Kidney (tissue), 14 donors: ENCODE measurements around the gene MAML2. TPM values are rescaled to one million over a fixed set of nuclear protein-coding genes. Genes with fewer than 3 reads are reported as not detected.

Experiments used
- DNase-seq, 5 donors: peaks; one replicate each; pipeline ENCODE4 v3.0.0-alpha.2; 2013 to 2020
- FAIRE-seq: peaks from 2 replicates; lab custom pipeline; 2012; peaks lifted over from hg19 to GRCh38; lab: Jason Lieb, UNC
- H3K27ac ChIP-seq, 2 donors: one replicate each; pipeline ENCODE4 v1.7.0; 2013; ENCODE audit warnings: low read depth in 2 of 2, low read length in 2 of 2, inconsistent platforms in 1 of 2
- H3K27me3 ChIP-seq: one replicate; pipeline ENCODE4 v1.7.1; 2013; ENCODE audit warnings: low read length, inconsistent platforms; ENCODE audit not compliant: control insufficient read depth, insufficient read depth
- H3K36me3 ChIP-seq, 3 donors: one replicate each; pipeline versions ENCODE4 v1.7.0 to v1.7.1; 2013; ENCODE audit warnings: low read length in 3 of 3, control low read depth in 1 of 3, inconsistent platforms in 1 of 3; ENCODE audit not compliant: insufficient read depth in 3 of 3, control insufficient read depth in 2 of 3
- H3K4me1 ChIP-seq, 3 donors: one replicate each; pipeline versions ENCODE4 v1.7.0 to v1.7.1; 2013; ENCODE audit warnings: low read length in 3 of 3, inconsistent platforms in 1 of 3, low read depth in 1 of 3; ENCODE audit not compliant: control insufficient read depth in 2 of 3, insufficient read depth in 2 of 3
- H3K4me3 ChIP-seq, 3 donors: one replicate each; pipeline versions ENCODE4 v1.7.0 to v1.8.1; 2013; ENCODE audit warnings: low read length in 3 of 3, control low read depth in 1 of 3, inconsistent platforms in 1 of 3
- H3K9ac ChIP-seq, 3 donors: one replicate each; pipeline versions ENCODE4 v1.7.0 to v1.7.1; 2013; ENCODE audit warnings: low read length in 3 of 3, control low read depth in 1 of 3, inconsistent platforms in 1 of 3
- H3K9me3 ChIP-seq, 3 donors: one replicate each; pipeline versions ENCODE4 v1.7.0 to v1.7.1; 2013; ENCODE audit warnings: low read length in 3 of 3, control low read depth in 1 of 3, inconsistent platforms in 1 of 3; ENCODE audit not compliant: control insufficient read depth in 2 of 3, insufficient read depth in 1 of 3
- intact Hi-C: fragments of 100-400 bp; cut with DNase I; formaldehyde crosslinking; loops from one replicate; pipeline ENCODE4 v1.11.1; 2022
- microRNA-seq: library from miRNA; unstranded; fragments of <30 nt; microRNA quantifications from one replicate; pipeline ENCODE4 v1.2.0, GENCODE V29; 2020
- polyA plus RNA-seq: library from polyadenylated mRNA; stranded (reverse); fragments of 350-450 nt; fragmentation: Illumina TruSeq; extraction: RNeasy Lipid Tissue Mini Kit (QIAGEN cat#74804); gene quantifications from one replicate; pipeline ENCODE4 v1.2.3, GENCODE V29; 2014; ENCODE audit warnings: low read depth, low replicate concordance; ENCODE audit not compliant: insufficient read depth
- total RNA-seq: library from RNA; stranded (reverse); fragmentation: NEBNext Ultra II Directional; extraction: Animal tissue kit (Norgen Biotek cat#: 25700); gene quantifications from one replicate; pipeline ENCODE4 v1.2.1, GENCODE V29; 2021
- TF ChIP-seq, protein P1 (sequence below): IDR thresholded peaks from 3 replicates; pipeline ENCODE4 v1.5.1; 2012; ENCODE audit warnings: mild to moderate bottlenecking, moderate library complexity, borderline replicate concordance; ENCODE audit not compliant: insufficient read depth; ENCODE audit errors: extremely low read depth
- donor health status: control.
- donor health status: control.
- donor health status: control.
- donor health status: control.
- donor health status: control.
- donor health status: DM: yes; HTN: yes; CAD: no.
- donor health status: Normal renal cell carcinoma (clear cell type).

The MAML2 gene
- total and polyA plus RNA-seq, 2 donors from 2014 or later: 4.9 to 32.3 TPM

DNA sequence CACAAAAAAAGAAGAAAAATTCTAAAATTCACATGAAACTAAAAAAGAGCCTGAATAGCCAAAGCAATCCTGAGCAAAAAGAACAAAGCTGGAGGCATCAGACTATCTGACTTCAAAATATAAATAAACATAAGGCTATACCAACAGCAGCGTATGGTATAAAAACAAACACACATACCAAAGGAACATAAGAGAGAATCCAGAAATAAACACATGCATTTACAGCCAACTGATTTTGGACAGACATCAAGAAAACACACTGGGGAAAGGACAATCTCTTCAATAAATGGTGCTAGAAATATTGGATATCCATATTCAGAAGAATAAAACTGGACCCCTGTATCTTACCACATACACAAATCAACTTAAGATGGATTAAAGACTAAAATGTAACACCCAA is 416.3 kb downstream of the MAML2 start:
- H3K27ac ChIP-seq: no peak overlapping the region
- DNase-seq (no peak), FAIRE-seq (no peak)
- intact Hi-C loops: no loop called here
- H3K9me3 ChIP-seq: no peaks in the 10 kb centered on the region
- H3K4me1 ChIP-seq: peaks cover 0 to 5% (median 3%) of the 10 kb centered on the region in 3 donors
- H3K4me3 ChIP-seq: no peak overlapping the region
- H3K9ac ChIP-seq: no peak overlapping the region
- TF ChIP-seq, protein P1, sequence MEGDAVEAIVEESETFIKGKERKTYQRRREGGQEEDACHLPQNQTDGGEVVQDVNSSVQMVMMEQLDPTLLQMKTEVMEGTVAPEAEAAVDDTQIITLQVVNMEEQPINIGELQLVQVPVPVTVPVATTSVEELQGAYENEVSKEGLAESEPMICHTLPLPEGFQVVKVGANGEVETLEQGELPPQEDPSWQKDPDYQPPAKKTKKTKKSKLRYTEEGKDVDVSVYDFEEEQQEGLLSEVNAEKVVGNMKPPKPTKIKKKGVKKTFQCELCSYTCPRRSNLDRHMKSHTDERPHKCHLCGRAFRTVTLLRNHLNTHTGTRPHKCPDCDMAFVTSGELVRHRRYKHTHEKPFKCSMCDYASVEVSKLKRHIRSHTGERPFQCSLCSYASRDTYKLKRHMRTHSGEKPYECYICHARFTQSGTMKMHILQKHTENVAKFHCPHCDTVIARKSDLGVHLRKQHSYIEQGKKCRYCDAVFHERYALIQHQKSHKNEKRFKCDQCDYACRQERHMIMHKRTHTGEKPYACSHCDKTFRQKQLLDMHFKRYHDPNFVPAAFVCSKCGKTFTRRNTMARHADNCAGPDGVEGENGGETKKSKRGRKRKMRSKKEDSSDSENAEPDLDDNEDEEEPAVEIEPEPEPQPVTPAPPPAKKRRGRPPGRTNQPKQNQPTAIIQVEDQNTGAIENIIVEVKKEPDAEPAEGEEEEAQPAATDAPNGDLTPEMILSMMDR: no peak
- no peaks in the 10 kb centered on the region for H3K36me3 ChIP-seq
- no peaks in the 10 kb centered on the region for H3K27me3 ChIP-seq

Small RNA genes within 50 kb of the gene (microRNA-seq; reads per million reads assigned to microRNA genes)
- gene MIR1260B: not detected

Other genes with a start within 250 kb of the MAML2 start
- gene CCDC82, start 46.7 kb upstream of the MAML2 start, total RNA-seq: 25.8 TPM
- gene CCDC82, start 46.7 kb upstream of the MAML2 start, polyA plus RNA-seq: 13.0 TPM
- 12.5 TPM for gene JRKL, start 46.8 kb upstream of the MAML2 start, total RNA-seq
- gene JRKL, start 46.8 kb upstream of the MAML2 start, polyA plus RNA-seq: 4.6 TPM